HG02798 (cell line): ENCODE results near the gene FRMD4A.
"Not testable (repeated sequence)": the region's sequence is repeated elsewhere in the genome, so short reads cannot be mapped to it uniquely, and the experiment has no call there.

Experiments used
- ATAC-seq: cut with Tn5 transposase; IDR thresholded peaks from one replicate; pipeline ENCODE4 v1.9.1; 2021; ENCODE audit warnings: mild to moderate bottlenecking; ENCODE audit not compliant: unreplicated experiment, poor library complexity

Gene FRMD4A

DNA sequence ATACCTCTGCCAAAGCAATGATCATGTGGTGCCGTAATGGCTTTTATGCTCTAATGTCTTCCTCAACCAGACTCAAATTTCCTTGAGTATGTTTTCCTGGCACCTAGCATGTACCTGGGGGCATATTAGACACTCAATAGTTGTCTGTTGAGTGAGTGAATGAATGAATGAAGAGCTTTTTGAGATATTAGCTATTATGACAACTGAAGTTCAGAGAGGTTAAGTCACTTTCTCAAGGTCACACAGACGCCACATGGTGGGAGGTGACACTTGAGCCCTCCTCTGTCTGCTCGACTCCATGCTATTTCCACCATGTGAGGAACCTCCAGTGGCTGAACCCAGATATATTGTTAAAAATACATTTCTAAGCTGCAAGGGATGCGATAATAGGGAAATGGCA, 611.9 kb downstream of the FRMD4A start:
- ATAC-seq: no peak

DNA sequence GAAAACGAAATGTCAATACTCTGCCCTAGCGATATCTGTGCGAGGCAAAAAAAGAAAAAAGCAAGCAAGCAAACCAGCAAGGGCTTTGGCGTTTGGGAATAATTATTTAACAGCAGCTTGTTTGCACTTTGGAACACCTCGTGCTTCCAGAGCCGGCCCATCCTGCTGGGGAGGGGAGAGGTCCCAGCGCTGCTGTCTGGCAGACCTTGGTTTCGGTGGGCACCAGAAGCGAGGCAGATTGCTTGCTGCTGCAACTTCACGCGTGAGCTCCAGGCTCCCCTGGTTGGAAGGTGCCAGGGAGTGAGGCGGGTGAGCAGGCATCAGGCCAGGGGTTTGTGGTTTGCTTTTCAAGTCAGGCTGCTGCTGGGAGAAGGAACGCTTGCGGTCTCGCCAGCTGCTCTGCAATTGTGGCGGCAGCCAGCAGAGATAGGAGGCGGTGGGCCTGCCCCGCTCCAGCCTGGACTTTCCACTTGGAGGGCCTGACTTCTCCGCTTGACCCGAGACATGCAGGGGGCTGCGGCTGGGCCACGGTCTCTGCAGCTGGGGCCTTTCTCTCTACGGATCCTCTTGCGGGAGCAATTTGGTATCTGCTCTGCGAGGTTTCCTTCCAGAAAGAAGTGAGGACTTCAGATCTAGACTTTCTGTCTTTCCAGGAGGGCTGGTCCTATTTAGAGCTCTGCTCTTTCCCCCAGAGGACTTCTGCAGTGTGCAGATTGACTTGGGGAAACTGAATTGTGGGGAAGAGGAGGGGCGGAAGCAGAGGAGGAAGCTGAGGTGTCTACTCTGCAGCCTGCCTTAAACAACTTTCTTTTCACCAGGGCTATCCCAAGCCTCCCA, 612.6 kb downstream of the FRMD4A start:
- peak; percentile 43 for ATAC-seq

DNA sequence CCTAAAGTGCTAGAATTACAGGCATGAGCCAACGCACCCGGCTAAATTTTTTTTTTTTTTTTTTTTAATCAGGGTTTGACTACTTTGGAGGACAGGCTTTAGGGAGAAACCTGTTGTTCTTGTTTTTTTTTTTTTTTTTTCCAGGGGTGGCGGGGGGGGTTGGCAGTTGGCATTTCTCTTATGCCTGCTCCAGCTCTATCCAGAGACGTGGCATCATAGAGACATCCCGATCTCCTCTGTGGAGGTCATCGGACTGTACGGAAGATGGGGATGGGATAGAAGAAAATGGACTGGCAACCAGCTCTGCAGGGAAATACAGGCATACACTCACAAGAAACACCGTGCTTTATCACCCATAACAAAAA, 613.2 kb downstream of the FRMD4A start:
- no peak for ATAC-seq

DNA sequence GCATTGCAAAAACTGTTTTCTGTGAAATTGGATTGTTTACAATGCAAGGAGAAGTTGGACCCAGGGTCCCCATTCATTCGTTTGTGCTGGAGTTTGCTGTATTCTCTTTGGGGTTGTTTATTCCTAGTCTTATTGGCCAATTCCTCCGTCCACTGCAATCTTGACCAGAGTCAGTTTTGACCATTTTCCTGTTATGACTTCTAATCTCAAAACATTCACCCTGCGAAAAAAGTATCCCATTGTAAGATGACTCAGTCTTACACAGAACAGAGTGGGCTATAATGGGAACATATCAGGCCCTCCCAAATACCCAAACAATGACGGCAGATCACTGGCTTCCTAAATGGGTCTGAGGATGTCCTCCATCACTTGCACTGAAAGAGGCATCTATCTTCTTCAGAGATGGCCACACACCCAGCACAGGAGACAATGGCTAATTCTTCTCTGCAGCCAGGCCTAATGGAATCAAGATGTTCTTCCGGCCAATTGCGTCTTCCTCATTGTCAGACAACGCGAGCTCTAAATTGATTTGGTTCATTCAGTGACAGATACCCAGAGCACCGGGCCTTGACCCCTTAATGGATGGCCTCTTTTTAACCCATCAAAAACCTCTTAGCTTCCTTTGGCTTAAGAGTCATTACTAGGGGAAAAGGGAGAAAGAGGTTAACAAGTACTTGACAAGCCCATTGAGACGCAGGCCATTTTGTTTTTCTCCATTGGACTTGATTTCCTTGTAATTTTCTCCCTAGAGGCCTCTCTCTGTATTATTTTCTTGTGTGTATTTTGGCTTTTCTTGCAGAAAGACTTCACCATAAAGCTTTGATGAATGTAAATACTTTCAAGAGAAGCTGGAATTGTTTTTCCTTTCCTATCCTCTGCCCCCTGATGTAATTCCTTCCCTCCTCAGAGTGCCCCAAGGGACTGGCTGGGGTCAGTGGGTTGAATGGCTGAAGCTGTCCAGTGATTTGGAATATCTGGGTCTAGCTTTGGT, 614.3 kb downstream of the FRMD4A start:
- ATAC-seq: no peak

DNA sequence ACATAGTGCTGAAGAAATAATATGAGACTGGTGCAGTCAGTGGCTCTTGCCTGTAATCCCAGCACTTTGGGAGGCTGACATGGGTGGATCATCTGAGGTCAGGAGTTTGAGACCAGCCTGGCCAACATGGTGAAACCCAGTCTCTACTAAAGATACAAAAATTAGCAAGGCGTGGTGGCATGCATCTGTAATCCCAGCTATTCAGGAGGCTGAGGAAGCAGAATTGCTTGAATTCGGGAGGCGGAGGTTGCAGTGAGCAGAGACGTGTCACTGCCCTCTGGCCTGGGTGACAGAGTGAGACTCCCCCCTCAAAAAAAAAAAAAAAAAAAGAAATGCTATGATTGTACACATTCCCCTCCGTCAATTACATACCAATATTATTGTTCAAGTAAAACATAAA, 615.1 kb downstream of the FRMD4A start:
- ATAC-seq: not testable (repeated sequence)

DNA sequence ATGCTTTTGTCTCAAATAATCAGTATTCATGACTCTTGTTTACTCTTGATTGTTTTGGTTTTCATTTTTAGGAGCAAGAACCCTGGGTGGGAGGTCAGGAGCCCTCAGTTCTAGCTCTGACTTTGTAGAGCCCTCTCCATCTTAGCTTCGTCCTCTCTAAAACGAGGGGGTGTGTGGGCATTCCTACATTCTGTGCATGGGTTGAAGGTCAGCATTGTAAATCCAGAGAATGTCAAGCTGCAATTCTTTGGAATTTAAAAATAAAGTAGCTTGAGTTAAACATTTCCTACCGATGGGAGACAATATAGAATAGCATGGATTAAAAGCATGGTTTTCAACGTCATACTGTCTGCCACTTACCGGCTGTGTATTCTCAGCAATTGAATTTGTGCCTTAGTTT, 615.6 kb downstream of the FRMD4A start:
- ATAC-seq: no peak

DNA sequence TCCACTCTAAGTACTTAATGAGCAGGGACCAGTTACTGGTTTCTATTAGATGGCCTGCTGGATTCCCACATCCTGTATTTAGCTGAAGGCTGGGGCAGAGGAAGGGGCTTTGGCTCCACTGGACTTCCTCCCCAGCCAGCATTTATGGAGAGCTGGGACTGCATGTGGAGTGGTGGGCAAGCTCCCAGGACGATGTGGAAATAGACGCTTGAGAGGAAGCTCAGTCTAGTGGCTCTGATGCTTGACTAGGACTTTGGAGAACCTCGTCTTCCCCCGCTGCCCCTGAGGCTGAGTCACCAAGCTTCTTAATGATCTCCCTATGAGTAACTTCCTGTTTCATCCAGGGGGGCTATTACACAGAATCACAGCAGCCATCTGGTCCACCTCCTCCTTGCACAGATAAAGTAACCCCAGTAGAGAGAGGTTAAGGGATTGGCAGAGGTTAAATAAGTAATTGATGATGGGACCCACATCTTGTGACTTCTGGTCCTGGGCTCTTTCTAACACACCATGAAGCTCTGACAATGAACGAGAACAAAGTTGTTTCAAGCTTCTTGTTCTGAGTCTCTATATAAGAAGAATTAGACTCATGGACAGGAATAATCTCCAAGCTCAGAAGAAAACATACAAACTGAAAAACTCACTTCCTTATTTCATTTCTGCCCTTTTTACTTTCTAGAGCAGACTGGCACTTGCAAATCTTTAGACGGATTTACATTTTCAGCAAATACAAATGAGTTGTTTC, 617.7 kb downstream of the FRMD4A start:
- peak; percentile 68 for ATAC-seq

DNA sequence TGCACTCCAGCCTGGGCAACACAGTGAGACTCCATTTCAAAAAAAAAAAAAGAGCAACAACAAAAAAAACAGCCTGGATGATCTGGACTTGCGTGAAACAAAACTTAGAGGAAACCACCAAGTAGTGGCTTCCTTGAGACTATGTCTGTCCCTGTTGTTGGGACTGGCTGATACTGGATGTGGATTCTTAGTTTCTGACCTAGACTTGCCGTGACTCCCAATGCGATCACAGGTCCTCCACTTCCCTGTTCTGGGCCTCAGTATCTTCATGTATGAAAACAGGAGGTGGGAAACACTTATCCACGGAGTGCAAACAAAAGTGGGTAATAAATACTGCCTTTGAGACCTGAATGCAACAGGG, 618.3 kb downstream of the FRMD4A start:
- peak; percentile 5 for ATAC-seq

DNA sequence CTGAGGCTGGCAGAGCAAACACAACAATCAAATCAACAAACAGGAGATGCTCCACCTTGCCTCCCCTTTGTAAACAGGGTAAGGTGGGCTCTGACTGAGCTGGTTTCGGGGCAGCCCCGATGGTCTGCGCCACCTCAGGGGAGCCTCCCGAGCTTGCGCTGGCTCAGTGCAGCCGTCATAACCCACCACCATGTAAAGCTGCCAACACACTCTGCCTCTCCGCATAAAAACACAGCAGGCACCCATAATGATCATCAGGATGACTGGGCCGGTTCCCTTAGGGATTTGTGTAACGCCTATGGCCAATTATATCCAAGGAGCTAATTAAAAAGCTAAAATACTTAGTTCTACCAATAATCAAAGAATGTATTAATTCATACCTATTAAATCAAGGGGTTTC, 619.4 kb downstream of the FRMD4A start:
- no peak for ATAC-seq

DNA sequence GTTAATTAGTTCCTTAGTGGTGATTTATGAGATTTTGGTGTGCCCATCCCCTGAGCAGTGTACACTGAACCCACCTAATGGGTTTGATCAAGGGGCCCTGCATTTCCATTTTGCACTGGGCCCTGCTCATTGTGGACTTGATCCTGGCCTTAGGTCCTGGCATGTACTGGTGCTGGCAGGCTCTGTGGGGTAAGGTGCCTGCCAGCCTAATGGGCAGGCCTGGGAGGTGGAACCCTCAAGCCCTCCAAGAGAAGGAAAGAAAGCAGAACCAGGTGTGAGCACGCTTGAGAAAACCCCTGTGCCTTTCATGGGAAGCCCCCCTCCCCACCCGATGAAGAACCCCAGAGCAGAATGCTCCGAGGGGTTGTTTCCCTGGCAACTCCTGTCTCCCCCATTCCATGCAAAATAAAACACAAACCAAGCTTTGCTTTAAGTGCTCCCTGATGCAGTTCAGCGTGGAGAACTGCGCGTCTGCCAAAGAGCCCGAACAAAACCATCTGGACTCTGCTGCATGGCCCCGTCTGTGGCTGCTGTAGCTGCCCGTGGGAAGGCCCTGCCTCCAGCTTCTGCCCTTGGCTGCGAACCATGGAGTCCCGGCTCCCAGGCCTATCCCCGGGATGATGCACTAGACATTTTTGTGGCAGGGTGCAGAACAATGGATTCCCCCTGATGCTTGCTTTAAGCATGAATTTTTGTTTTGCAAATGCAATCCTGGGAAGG, 620.6 kb downstream of the FRMD4A start:
- ATAC-seq: no peak

DNA sequence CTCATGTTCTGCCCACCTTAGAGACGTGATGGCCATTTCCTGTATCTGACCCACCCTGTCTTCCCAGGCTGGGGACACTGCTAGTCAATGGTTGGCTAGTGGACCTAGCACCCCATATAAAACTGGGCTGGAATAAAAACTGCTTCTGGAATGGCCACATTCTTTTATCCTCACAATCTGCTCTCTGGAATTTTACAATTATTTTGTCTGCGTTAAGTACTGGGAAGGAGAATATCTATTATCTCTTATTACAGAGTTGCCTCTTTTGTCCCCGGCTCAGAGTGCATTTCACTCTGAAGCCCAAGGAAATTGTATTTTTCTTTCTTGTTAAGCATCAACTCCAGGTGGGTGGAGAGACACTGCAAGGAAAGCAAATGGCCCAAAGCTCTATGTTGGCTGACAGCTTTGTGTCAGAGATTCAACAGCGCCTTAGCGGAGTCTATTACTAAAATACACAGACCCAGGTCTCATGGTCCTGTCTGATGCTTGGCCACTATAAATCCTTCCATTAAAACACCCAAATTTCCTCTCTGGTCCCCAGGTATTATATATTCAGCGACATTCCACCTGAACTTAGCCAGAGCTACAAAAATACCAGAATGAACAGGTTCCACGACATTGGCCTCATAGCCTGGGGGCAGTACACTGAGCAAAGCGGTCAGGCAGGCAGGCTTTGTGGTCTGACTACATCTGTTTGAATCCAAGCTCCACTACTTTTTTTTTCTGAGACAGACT, 622.3 kb downstream of the FRMD4A start:
- ATAC-seq: no peak

DNA sequence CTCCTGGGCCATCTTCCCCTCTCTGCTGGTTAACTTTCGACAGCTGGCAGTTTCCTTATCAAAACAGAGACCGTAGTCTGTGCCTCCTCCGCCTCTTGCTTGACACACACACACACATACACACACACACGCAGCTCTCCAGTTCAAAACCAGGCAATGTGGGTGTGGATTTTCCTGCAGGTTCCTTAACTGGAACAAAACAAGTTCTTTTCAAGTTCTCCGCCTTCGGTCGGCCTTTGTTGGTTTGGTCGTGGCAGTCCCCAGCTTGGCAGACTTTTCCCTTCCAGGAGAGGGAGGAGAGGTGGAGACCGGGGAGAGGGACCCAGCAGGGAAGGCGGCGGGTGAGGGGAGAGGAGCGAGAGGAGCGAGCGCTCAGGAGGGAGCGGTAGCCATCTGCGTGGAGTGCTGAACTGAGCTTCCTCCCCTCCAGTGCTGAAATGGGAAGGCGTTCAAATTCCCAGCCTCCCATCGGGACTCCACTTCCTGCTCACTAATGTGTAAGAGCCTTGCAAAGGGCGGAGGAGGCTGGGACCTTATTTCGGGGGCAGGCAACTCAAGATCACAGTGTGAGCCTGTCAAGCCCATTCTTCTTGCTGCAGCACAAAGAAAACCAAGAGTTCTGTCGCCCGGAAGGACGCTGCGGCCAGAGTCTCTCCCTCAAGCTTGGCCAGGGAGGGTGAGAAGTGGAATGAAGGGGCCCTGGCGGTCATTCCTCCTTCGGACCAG, 623.4 kb downstream of the FRMD4A start:
- peak; percentile 43 for ATAC-seq

DNA sequence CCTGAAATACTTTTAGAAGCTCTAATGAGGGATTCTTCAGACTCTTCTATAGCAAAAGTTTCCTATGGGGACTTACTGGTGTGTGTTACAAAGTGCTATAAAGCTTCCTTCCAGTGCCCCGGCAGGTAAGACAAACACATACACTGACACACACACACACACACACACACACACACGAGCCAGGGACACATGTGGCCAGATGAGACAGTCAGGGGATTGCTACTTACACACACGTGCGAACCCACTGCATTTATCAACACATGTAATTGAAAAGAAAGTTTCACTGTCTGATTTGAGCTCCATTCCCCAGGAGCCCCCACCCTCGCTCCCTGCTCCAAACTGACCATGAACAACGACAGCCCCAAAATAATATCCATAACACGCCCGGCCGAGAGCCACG, 624.1 kb downstream of the FRMD4A start:
- no peak for ATAC-seq

DNA sequence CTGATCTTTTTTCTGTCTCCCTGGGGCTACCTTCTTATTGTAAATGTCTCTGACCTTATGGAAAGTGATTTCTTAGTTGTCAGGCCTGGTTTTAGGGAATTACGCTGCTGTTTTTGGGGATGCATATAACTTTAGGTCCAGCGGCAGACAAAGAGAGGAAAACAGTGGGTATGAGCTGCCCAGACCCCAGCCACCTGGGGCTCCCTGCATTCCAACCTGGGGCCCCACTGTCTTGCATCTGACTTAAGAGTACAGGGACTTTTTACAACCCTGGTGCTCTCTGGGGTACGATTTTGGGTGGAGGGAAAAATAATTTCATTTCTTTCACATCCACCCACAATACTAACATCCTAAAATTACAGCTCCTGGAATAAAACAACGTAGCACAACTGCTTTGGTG, 624.5 kb downstream of the FRMD4A start:
- ATAC-seq: no peak

DNA sequence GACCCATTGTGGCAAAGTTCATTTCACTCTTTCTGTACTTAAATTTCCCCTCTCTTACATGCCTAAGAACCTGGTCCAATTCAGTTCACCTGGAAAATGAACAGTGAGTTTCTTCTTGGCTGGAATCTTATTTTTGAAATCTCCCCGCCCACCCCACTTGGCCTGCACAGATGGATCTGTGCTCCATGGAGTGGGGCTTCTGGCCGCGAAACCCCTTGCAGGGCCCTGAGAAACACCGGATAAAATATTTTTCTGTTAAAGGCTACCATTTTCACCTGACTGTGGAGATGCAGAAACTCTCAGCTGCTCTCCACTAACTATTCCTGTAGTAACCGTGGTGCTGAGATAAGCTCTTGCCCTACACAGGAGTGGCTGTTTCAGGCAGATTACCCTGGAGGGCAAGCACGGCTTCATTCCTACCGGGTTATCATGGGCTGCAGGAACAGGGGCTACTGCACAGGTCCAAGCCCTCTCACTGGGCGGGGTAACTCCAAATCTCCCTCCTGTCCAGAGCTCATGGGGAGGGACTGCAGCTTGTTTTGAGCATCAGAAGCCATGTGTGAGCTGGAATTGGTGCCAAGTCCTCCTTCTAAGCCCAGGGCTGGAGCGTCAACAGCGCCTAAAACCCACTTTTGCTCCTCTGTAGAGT, 625.1 kb downstream of the FRMD4A start:
- ATAC-seq: no peak

DNA sequence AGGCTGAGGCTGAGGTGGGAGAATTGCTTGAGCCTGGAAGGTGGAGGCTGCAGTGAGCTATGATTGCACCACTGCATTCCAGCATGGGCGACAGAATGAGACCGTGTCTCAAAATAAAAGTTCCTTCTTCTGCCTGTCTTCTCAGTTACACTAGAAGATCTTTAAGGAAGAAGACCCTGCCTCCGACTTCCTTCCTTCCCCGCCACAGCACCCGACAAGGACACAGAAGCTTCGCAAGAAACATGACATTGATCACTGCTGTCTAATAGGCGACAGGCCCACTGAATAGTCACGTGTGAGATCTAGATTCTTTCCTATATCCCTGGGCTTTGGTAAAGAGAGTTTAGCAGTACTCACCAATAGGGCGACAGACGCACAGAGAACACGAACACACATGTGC, 625.8 kb downstream of the FRMD4A start:
- ATAC-seq: no peak

DNA sequence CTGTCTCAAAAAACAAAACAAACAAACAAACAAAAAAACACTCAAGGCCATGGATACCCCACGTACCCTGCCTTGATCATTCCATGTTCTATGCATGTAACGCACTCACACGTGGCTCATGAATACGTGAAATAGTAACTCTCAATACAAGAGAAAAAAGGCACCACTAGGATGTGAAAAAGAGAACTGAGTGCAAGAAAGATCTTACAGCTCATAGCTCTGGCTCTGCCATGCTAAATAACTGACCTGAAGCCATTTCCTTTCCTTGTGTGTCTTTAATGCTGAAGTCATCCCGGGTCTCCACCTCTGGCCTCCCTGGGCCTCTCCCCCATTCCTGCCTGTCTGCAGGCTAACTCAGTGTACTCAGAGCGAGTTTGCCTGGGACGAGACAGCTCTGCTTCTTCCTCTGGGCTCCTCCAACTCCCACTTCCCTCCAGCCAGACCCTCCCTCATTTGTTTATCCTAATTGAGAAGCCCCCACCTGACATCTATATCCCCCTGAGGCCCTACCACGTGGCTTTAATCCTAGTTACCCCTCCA, 626.7 kb downstream of the FRMD4A start:
- ATAC-seq: no peak
